ENCODE data around the gene B3GNT8. TPM values are rescaled to one million over a fixed set of nuclear protein-coding genes. Genes with fewer than 3 reads are reported as not detected.
"Not testable (repeated sequence)": the region's sequence is repeated elsewhere in the genome, so short reads cannot be mapped to it uniquely, and the experiment has no call there.

Gene B3GNT8
- total RNA-seq, 2 donors from 2014 or later, result 9.4 to 11.6 TPM

GRCh38 chr19:41436674-41436951 is 9.4 kb upstream of the B3GNT8 start:
- TF ChIP-seq POLR2A (IDR thresholded peaks at IDR 0.05) (no peak), POLR2AphosphoS5 (IDR thresholded peaks at IDR 0.05) (no peak), CTCF (IDR thresholded peaks at IDR 0.05) (no peak)
- no peak for DNase-seq (ENCODE audit: low spot score)
- no peaks in the 10 kb centered on the region for H3K4me1 ChIP-seq (replicated peaks)
- intact Hi-C loops (cut with DNase I), result no loop called here
- no peak overlapping the region for H3K4me3 ChIP-seq
- H3K27me3 ChIP-seq (replicated peaks; ENCODE audit: insufficient read depth), result no peaks in the 10 kb centered on the region
- no peaks in the 10 kb centered on the region for H3K36me3 ChIP-seq
- H3K9me3 ChIP-seq, result no peaks in the 10 kb centered on the region
- no peak overlapping the region for H3K27ac ChIP-seq

GRCh38 chr19:41435936-41436673 is 8.9 kb upstream of the B3GNT8 start:
- TF ChIP-seq POLR2A (IDR thresholded peaks at IDR 0.05) (no peak), CTCF (IDR thresholded peaks at IDR 0.05) (no peak), POLR2AphosphoS5 (IDR thresholded peaks at IDR 0.05) (no peak)
- H3K27ac ChIP-seq, result no peak overlapping the region
- intact Hi-C loops (cut with DNase I), result no loop called here
- H3K4me3 ChIP-seq, result no peak overlapping the region
- no peaks in the 10 kb centered on the region for H3K4me1 ChIP-seq (replicated peaks)
- no peaks in the 10 kb centered on the region for H3K27me3 ChIP-seq (replicated peaks; ENCODE audit: insufficient read depth)
- H3K9me3 ChIP-seq, result no peaks in the 10 kb centered on the region
- DNase-seq (ENCODE audit: low spot score), result no peak
- H3K36me3 ChIP-seq, result no peaks in the 10 kb centered on the region
- WGBS, result 96% methylated on average over 19 of the region's 19 CpGs

GRCh38 chr19:41435376-41435775 is 8.2 kb upstream of the B3GNT8 start:
- H3K4me1 ChIP-seq (replicated peaks); intact Hi-C loops (cut with DNase I); H3K27me3 ChIP-seq (replicated peaks; ENCODE audit: insufficient read depth); H3K27ac ChIP-seq; H3K9me3 ChIP-seq; DNase-seq (ENCODE audit: low spot score); H3K36me3 ChIP-seq; H3K4me3 ChIP-seq: not testable (repeated sequence)
- 96% methylated on average over 11 of the region's 11 CpGs for WGBS

- intact Hi-C loops (cut with DNase I), result no loop called here
- H3K36me3 ChIP-seq, result no peaks in the 10 kb centered on the region
These were observed 7.3 kb upstream of the B3GNT8 start for GRCh38 chr19:41434450-41434849.

GRCh38 chr19:41433171-41433570 is 6.0 kb upstream of the B3GNT8 start:
- DNase-seq (ENCODE audit: low spot score), result no peak
- intact Hi-C loops (cut with DNase I), result no loop called here
- Histone ChIP-seq H3K9me3 (no peaks in the 10 kb centered on the region), H3K4me3 (no peak overlapping the region), H3K27me3 (replicated peaks; ENCODE audit: insufficient read depth) (no peaks in the 10 kb centered on the region), H3K36me3 (no peaks in the 10 kb centered on the region), H3K4me1 (replicated peaks) (peaks cover 2% of the 10 kb centered on the region), H3K27ac (no peak overlapping the region)
- WGBS, result 83% methylated on average over 18 of the region's 18 CpGs
- no peak for TF ChIP-seq POLR2A (IDR thresholded peaks at IDR 0.05)
- no peak for TF ChIP-seq POLR2AphosphoS5 (IDR thresholded peaks at IDR 0.05)
- no peak for TF ChIP-seq CTCF (IDR thresholded peaks at IDR 0.05)

More at GRCh38 chr19:41434450-41434849, 7.3 kb upstream of the B3GNT8 start:
- no peak overlapping the region for H3K4me3 ChIP-seq
- 78% methylated on average over 5 of the region's 5 CpGs for WGBS
- TF ChIP-seq CTCF (IDR thresholded peaks at IDR 0.05) (no peak), POLR2AphosphoS5 (IDR thresholded peaks at IDR 0.05) (no peak), POLR2A (IDR thresholded peaks at IDR 0.05) (no peak)
- no peak for DNase-seq (ENCODE audit: low spot score)
- no peaks in the 10 kb centered on the region for H3K4me1 ChIP-seq (replicated peaks)
- no peak overlapping the region for H3K27ac ChIP-seq
- no peaks in the 10 kb centered on the region for H3K9me3 ChIP-seq
- H3K27me3 ChIP-seq (replicated peaks; ENCODE audit: insufficient read depth), result no peaks in the 10 kb centered on the region
